ENCODE data around the gene KCNB1.

Gene KCNB1

GRCh38 chr20:49395659-49396058 is 86.8 kb downstream of the KCNB1 start:
- H3K4me2 ChIP-seq (ENCODE audit: low read length, poor library complexity, severe bottlenecking): no peak overlapping the region
- H3K4me1 ChIP-seq (ENCODE audit: control insufficient read depth, insufficient read depth, low read depth, low read length): peaks cover 4% of the 10 kb centered on the region
- no peak overlapping the region for H3K14ac ChIP-seq (ENCODE audit: low read length in 2 of 2)
- H2BK120ac ChIP-seq (ENCODE audit: low read depth, low read length): no peak overlapping the region
- H3K27me3 ChIP-seq (ENCODE audit: control insufficient read depth in 1 of 2, insufficient read depth in 1 of 2, low read length in 2 of 2): peaks cover 45 to 55% of the 10 kb centered on the region in 2 experiments
- H3K79me1 ChIP-seq (replicated peaks; ENCODE audit: low read length, poor library complexity, severe bottlenecking): no peaks in the 10 kb centered on the region
- no peak overlapping the region for H4K8ac ChIP-seq (ENCODE audit: low read length)
- no peak overlapping the region for H3K18ac ChIP-seq (ENCODE audit: low read depth in 1 of 2, low read length in 2 of 2)
- H3K36me3 ChIP-seq (ENCODE audit: control insufficient read depth in 1 of 2, insufficient read depth in 2 of 2, low read depth in 1 of 2, low read length in 2 of 2): no peaks in the 10 kb centered on the region
- WGBS: 82% methylated on average over 11 of the region's 11 CpGs
- H3K27ac ChIP-seq (ENCODE audit: low read length, poor library complexity, severe bottlenecking): no peak overlapping the region
- H2AK5ac ChIP-seq (ENCODE audit: low read length, severe bottlenecking): no peak overlapping the region
- no peaks in the 10 kb centered on the region for H3K9me3 ChIP-seq (ENCODE audit: control insufficient read depth, low read length)
- H3K4me3 ChIP-seq (ENCODE audit: insufficient read depth in 1 of 2, low read depth in 1 of 2, low read length in 2 of 2): no peak overlapping the region
- no peak for DNase-seq
- H3K23ac ChIP-seq (ENCODE audit: low read length in 2 of 2): no peak overlapping the region
- H3K4ac ChIP-seq (ENCODE audit: low read depth in 1 of 2, low read length in 2 of 2): no peak overlapping the region
- H2BK5ac ChIP-seq (ENCODE audit: low read depth, low read length, poor library complexity, severe bottlenecking): no peak overlapping the region
- H4K91ac ChIP-seq (ENCODE audit: low read length): no peak overlapping the region
- H3K9ac ChIP-seq (ENCODE audit: low read length): no peak overlapping the region
- H2BK12ac ChIP-seq (ENCODE audit: low read length in 2 of 2): no peak overlapping the region
- H2BK15ac ChIP-seq (ENCODE audit: low read depth, poor library complexity, severe bottlenecking): no peak overlapping the region
- H2AFZ ChIP-seq (ENCODE audit: low read depth, low read length): no peak overlapping the region

GRCh38 chr20:49395183-49395582 is 87.3 kb downstream of the KCNB1 start:
- H2AFZ ChIP-seq (ENCODE audit: low read depth, low read length): no peak overlapping the region
- no peak overlapping the region for H4K8ac ChIP-seq (ENCODE audit: low read length)
- H2BK120ac ChIP-seq (ENCODE audit: low read depth, low read length): no peak overlapping the region
- no peaks in the 10 kb centered on the region for H3K79me1 ChIP-seq (replicated peaks; ENCODE audit: low read length, poor library complexity, severe bottlenecking)
- H3K18ac ChIP-seq (ENCODE audit: low read depth in 1 of 2, low read length in 2 of 2): no peak overlapping the region
- no peak overlapping the region for H3K4ac ChIP-seq (ENCODE audit: low read depth in 1 of 2, low read length in 2 of 2)
- H2AK5ac ChIP-seq (ENCODE audit: low read length, severe bottlenecking): no peak overlapping the region
- peaks cover 4% of the 10 kb centered on the region for H3K4me1 ChIP-seq (ENCODE audit: control insufficient read depth, insufficient read depth, low read depth, low read length)
- no peak overlapping the region for H4K91ac ChIP-seq (ENCODE audit: low read length)
- H3K4me2 ChIP-seq (ENCODE audit: low read length, poor library complexity, severe bottlenecking): no peak overlapping the region
- peaks cover 47 to 57% of the 10 kb centered on the region in 2 experiments for H3K27me3 ChIP-seq (ENCODE audit: control insufficient read depth in 1 of 2, insufficient read depth in 1 of 2, low read length in 2 of 2)
- no peak overlapping the region for H2BK15ac ChIP-seq (ENCODE audit: low read depth, poor library complexity, severe bottlenecking)
- H3K23ac ChIP-seq (ENCODE audit: low read length in 2 of 2): no peak overlapping the region
- H3K4me3 ChIP-seq (ENCODE audit: insufficient read depth in 1 of 2, low read depth in 1 of 2, low read length in 2 of 2): no peak overlapping the region
- DNase-seq: no peak
- no peaks in the 10 kb centered on the region for H3K9me3 ChIP-seq (ENCODE audit: control insufficient read depth, low read length)
- H2BK5ac ChIP-seq (ENCODE audit: low read depth, low read length, poor library complexity, severe bottlenecking): no peak overlapping the region
- H3K14ac ChIP-seq (ENCODE audit: low read length in 2 of 2): no peak overlapping the region
- H2BK12ac ChIP-seq (ENCODE audit: low read length in 2 of 2): no peak overlapping the region
- no peaks in the 10 kb centered on the region for H3K36me3 ChIP-seq (ENCODE audit: control insufficient read depth in 1 of 2, insufficient read depth in 2 of 2, low read depth in 1 of 2, low read length in 2 of 2)
- WGBS: 88% methylated on average over 14 of the region's 14 CpGs
- no peak overlapping the region for H3K27ac ChIP-seq (ENCODE audit: low read length, poor library complexity, severe bottlenecking)
- no peak overlapping the region for H3K9ac ChIP-seq (ENCODE audit: low read length)

- H3K4me2 ChIP-seq (ENCODE audit: low read length, poor library complexity, severe bottlenecking): no peak overlapping the region
- no peak overlapping the region for H4K91ac ChIP-seq (ENCODE audit: low read length)
- no peak overlapping the region for H4K8ac ChIP-seq (ENCODE audit: low read length)
- no peak overlapping the region for H2BK5ac ChIP-seq (ENCODE audit: low read depth, low read length, poor library complexity, severe bottlenecking)
- 95% methylated on average over 8 of the region's 8 CpGs for WGBS
- no peaks in the 10 kb centered on the region for H3K9me3 ChIP-seq (ENCODE audit: control insufficient read depth, low read length)
- no peak overlapping the region for H3K9ac ChIP-seq (ENCODE audit: low read length)
- H2BK120ac ChIP-seq (ENCODE audit: low read depth, low read length): no peak overlapping the region
- no peak overlapping the region for H3K23ac ChIP-seq (ENCODE audit: low read length in 2 of 2)
- no peaks in the 10 kb centered on the region for H3K79me1 ChIP-seq (replicated peaks; ENCODE audit: low read length, poor library complexity, severe bottlenecking)
- no peak overlapping the region for H2BK12ac ChIP-seq (ENCODE audit: low read length in 2 of 2)
- no peak for DNase-seq
- no peak overlapping the region for H2AFZ ChIP-seq (ENCODE audit: low read depth, low read length)
- H3K4me3 ChIP-seq (ENCODE audit: insufficient read depth in 1 of 2, low read depth in 1 of 2, low read length in 2 of 2): no peak overlapping the region
- H3K4me1 ChIP-seq (ENCODE audit: control insufficient read depth, insufficient read depth, low read depth, low read length): peaks cover 4% of the 10 kb centered on the region
- H3K4ac ChIP-seq (ENCODE audit: low read depth in 1 of 2, low read length in 2 of 2): no peak overlapping the region
- H3K18ac ChIP-seq (ENCODE audit: low read depth in 1 of 2, low read length in 2 of 2): no peak overlapping the region
- no peaks in the 10 kb centered on the region for H3K36me3 ChIP-seq (ENCODE audit: control insufficient read depth in 1 of 2, insufficient read depth in 2 of 2, low read depth in 1 of 2, low read length in 2 of 2)
- H3K27me3 ChIP-seq (ENCODE audit: control insufficient read depth in 1 of 2, insufficient read depth in 1 of 2, low read length in 2 of 2): peaks cover 52 to 59% of the 10 kb centered on the region in 2 experiments
- H2AK5ac ChIP-seq (ENCODE audit: low read length, severe bottlenecking): no peak overlapping the region
- H2BK15ac ChIP-seq (ENCODE audit: low read depth, poor library complexity, severe bottlenecking): no peak overlapping the region
- no peak overlapping the region for H3K27ac ChIP-seq (ENCODE audit: low read length, poor library complexity, severe bottlenecking)
- H3K14ac ChIP-seq (ENCODE audit: low read length in 2 of 2): no peak overlapping the region
Measured at GRCh38 chr20:49394757-49395156, 87.7 kb downstream of the KCNB1 start.

GRCh38 chr20:49394264-49394663 is 88.2 kb downstream of the KCNB1 start:
- Histone ChIP-seq H3K27me3 (ENCODE audit: control insufficient read depth in 1 of 2, insufficient read depth in 1 of 2, low read length in 2 of 2) (peaks cover 57 to 64% of the 10 kb centered on the region in 2 experiments), H3K36me3 (ENCODE audit: control insufficient read depth in 1 of 2, insufficient read depth in 2 of 2, low read depth in 1 of 2, low read length in 2 of 2) (no peaks in the 10 kb centered on the region), H3K23ac (ENCODE audit: low read length in 2 of 2) (no peak overlapping the region), H3K79me1 (replicated peaks; ENCODE audit: low read length, poor library complexity, severe bottlenecking) (no peaks in the 10 kb centered on the region), H3K4me1 (ENCODE audit: control insufficient read depth, insufficient read depth, low read depth, low read length) (peaks cover 4% of the 10 kb centered on the region), H3K18ac (ENCODE audit: low read depth in 1 of 2, low read length in 2 of 2) (no peak overlapping the region), H2BK12ac (ENCODE audit: low read length in 2 of 2) (no peak overlapping the region), H3K4me3 (ENCODE audit: insufficient read depth in 1 of 2, low read depth in 1 of 2, low read length in 2 of 2) (no peak overlapping the region), H3K4me2 (ENCODE audit: low read length, poor library complexity, severe bottlenecking) (no peak overlapping the region), H2BK15ac (ENCODE audit: low read depth, poor library complexity, severe bottlenecking) (no peak overlapping the region), H2BK120ac (ENCODE audit: low read depth, low read length) (no peak overlapping the region), H3K9me3 (ENCODE audit: control insufficient read depth, low read length) (no peaks in the 10 kb centered on the region), H2AFZ (ENCODE audit: low read depth, low read length) (no peak overlapping the region), H4K91ac (ENCODE audit: low read length) (no peak overlapping the region), H3K9ac (ENCODE audit: low read length) (no peak overlapping the region), H2AK5ac (ENCODE audit: low read length, severe bottlenecking) (no peak overlapping the region), H3K14ac (ENCODE audit: low read length in 2 of 2) (no peak overlapping the region), H3K27ac (ENCODE audit: low read length, poor library complexity, severe bottlenecking) (no peak overlapping the region), H3K4ac (ENCODE audit: low read depth in 1 of 2, low read length in 2 of 2) (no peak overlapping the region), H2BK5ac (ENCODE audit: low read depth, low read length, poor library complexity, severe bottlenecking) (no peak overlapping the region), H4K8ac (ENCODE audit: low read length) (no peak overlapping the region)
- DNase-seq: no peak
- WGBS: 76% methylated on average over 4 of the region's 4 CpGs
